Neutrophil (primary cell): ENCODE measurements around the gene SPRED2.

Experiments used
- H3K27ac ChIP-seq: fragments of 200-600 bp; sonication (generic); 2 replicates; pipeline ENCODE4 v1.5.1; 2016; ENCODE audit warnings: mild to moderate bottlenecking, moderate library complexity
- H3K27me3 ChIP-seq: fragments of 200-600 bp; sonication (generic); 2 replicates; pipeline ENCODE4 v1.6.0; 2016; ENCODE audit warnings: mild to moderate bottlenecking
- H3K36me3 ChIP-seq: fragments of 200-600 bp; sonication (generic); 2 replicates; pipeline ENCODE4 v1.5.1; 2017
- H3K4me1 ChIP-seq, 2 experiments: fragments of 200-600 bp in 1 of 2; sonication (generic) in 1 of 2; 1 replicate in 1 of 2; 2 replicates in 1 of 2; pipeline versions ENCODE4 v1.5.1 to v1.6.1; 2013 to 2016; ENCODE audit warnings: low read depth in 1 of 2, low read length in 1 of 2, mild to moderate bottlenecking in 1 of 2, moderate library complexity in 1 of 2; ENCODE audit not compliant: control insufficient read depth in 1 of 2, insufficient read depth in 1 of 2
- H3K4me3 ChIP-seq, 2 experiments: fragments of 200-600 bp in 1 of 2; sonication (generic) in 1 of 2; 1 replicate in 1 of 2; 2 replicates in 1 of 2; pipeline ENCODE4 v1.5.1; 2013 to 2016; ENCODE audit warnings: low read depth in 1 of 2, low read length in 1 of 2, mild to moderate bottlenecking in 1 of 2, moderate library complexity in 1 of 2
- H3K9me3 ChIP-seq: fragments of 200-600 bp; sonication (generic); 2 replicates; pipeline ENCODE4 v1.5.1; 2016
- CTCF ChIP-seq: fragments of 200-600 bp; sonication (generic); IDR thresholded peaks from 2 replicates; pipeline ENCODE4 v1.5.1; 2016; ENCODE audit warnings: antibody characterized with exemption

The SPRED2 gene

GRCh38 chr2:65465124-65465523 lies 32.7 kb upstream of the SPRED2 start:
- no peak for TF ChIP-seq CTCF
- H3K4me3 ChIP-seq, result no peak overlapping the region
- H3K27me3 ChIP-seq, result peaks cover 8% of the 10 kb centered on the region
- H3K27ac ChIP-seq, result no peak overlapping the region
- no peaks in the 10 kb centered on the region for H3K36me3 ChIP-seq
- H3K4me1 ChIP-seq, result peaks cover 0 to 2% of the 10 kb centered on the region in 2 experiments
- H3K9me3 ChIP-seq, result no peaks in the 10 kb centered on the region

DNA sequence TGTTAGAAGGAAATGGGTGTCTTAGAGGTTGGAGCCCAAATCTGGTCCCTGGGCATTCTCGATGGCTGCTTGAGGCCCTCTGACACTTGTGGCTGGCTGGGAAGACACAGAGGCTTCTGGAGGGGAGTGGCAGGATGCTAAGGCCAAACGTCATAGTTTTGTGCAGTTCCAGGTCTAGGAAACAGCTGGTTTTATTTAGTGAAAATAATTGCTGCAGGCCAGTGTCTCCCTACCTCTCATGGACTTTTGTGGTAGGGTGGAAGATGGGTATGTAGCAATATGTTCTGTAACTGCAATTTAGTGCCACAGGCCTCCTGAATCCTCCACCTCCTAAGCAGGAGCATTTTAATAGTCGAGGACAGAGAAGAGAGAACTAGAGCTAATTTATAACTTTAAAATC lies 32.2 kb upstream of the SPRED2 start:
- peaks cover 13% of the 10 kb centered on the region for H3K27me3 ChIP-seq
- H3K4me1 ChIP-seq, result no peaks in the 10 kb centered on the region
- H3K36me3 ChIP-seq, result no peaks in the 10 kb centered on the region
- TF ChIP-seq CTCF, result no peak
- H3K4me3 ChIP-seq, result no peak overlapping the region
- no peaks in the 10 kb centered on the region for H3K9me3 ChIP-seq
- H3K27ac ChIP-seq, result no peak overlapping the region

DNA sequence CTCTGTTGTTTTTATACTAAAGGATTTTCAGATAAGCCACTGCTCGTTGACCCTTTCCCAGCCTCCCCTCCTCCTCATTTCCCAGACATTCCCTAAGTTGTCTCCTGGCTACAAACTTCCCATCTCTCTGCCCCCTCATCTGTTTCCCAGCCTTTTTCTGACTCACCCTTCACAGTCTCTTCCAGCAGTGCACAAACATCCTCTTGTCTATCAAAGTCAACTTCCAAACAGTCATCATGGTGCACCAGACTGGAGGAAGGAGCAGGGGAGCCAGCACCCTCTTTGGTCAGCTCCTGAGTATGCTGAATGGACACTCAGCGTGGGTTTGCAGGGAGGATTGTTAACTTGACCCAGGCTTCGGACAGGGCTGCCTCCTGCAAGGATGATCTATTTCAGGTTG lies 26.6 kb upstream of the SPRED2 start:
- Histone ChIP-seq H3K27me3 (peaks cover 36% of the 10 kb centered on the region), H3K4me3 (no peak overlapping the region), H3K9me3 (no peaks in the 10 kb centered on the region), H3K36me3 (no peaks in the 10 kb centered on the region), H3K27ac (no peak overlapping the region), H3K4me1 (no peaks in the 10 kb centered on the region)
- no peak for TF ChIP-seq CTCF

DNA sequence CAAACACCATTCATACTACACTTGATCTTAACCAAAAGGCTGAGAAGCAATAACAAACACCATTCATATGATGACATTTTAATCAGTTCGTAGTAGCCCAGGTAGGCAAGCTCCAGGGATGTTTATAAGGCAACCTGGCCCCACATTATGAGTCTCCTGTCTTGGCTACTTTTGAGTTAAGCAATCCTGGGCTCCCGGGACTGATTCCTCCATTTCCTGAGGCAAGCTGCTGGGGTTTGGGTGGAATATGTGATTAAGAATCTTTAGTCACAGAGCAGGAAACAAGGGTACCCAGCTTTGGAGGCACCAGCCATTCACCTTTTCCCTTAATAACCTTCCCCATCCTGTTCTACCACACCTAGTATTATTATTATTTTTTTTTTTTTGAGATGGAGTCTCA lies 24.5 kb upstream of the SPRED2 start:
- no peak overlapping the region for H3K27ac ChIP-seq
- H3K9me3 ChIP-seq, result no peaks in the 10 kb centered on the region
- no peak for TF ChIP-seq CTCF

DNA sequence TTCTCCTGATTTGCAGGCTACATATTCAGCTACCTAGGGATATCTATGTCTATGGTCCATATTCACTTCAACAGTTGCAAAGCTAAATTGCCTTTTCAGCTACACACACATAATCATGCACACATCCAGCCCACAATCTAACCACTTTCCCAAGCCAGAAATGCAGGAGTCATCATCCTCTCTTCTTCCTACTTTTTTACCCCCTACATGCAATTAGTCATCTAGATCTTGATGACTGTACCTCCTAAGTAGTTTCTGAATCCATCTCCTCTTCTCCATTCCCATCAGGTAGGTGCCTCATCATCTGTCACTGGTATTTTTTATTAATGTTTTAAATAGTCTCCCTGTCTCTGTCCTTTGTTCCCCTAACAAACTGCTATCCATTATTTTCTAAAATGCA lies 23.7 kb upstream of the SPRED2 start:
- no peak overlapping the region for H3K27ac ChIP-seq
- H3K4me3 ChIP-seq, result no peak overlapping the region
- H3K4me1 ChIP-seq, result peaks cover 0 to under 1% of the 10 kb centered on the region in 2 experiments
- no peaks in the 10 kb centered on the region for H3K36me3 ChIP-seq
- TF ChIP-seq CTCF, result no peak
- H3K27me3 ChIP-seq, result peaks cover 43% of the 10 kb centered on the region
- H3K9me3 ChIP-seq, result no peaks in the 10 kb centered on the region

More for the DNA sequence above, 24.5 kb upstream of the SPRED2 start:
- no peaks in the 10 kb centered on the region for H3K4me1 ChIP-seq
- no peak overlapping the region for H3K4me3 ChIP-seq
- H3K27me3 ChIP-seq, result peaks cover 43% of the 10 kb centered on the region
- H3K36me3 ChIP-seq, result no peaks in the 10 kb centered on the region

- Histone ChIP-seq H3K27me3 (peaks cover 29% of the 10 kb centered on the region), H3K27ac (no peak overlapping the region), H3K4me3 (no peak overlapping the region), H3K9me3 (no peaks in the 10 kb centered on the region), H3K36me3 (no peaks in the 10 kb centered on the region), H3K4me1 (peaks cover 10 to 14% of the 10 kb centered on the region in 2 experiments)
- no peak for TF ChIP-seq CTCF
Observed at GRCh38 chr2:65453916-65454315, 21.5 kb upstream of the SPRED2 start.
